Measurements from ENCODE around the gene GNAZ. TPM values are rescaled to one million over a fixed set of nuclear protein-coding genes. Genes with fewer than 3 reads are reported as not detected.

Gene GNAZ
- polyA plus RNA-seq, 1 donor (not counting 4 experiments of a cell fraction or from before 2014, with no cell fraction given), result 0.03 TPM

- FAIRE-seq, result no peak
- Histone ChIP-seq H4K20me1 (ENCODE audit: control insufficient read depth, extremely low read depth, insufficient read depth, low read length) (no peaks in the 10 kb centered on the region), H3K4me3 (ENCODE audit: control insufficient read depth in 2 of 3, extremely low read depth in 1 of 3, insufficient read depth in 2 of 3, low read depth in 1 of 3, low read length in 3 of 3) (no peak overlapping the region), H3K79me2 (ENCODE audit: control insufficient read depth, insufficient read depth, low read length) (no peaks in the 10 kb centered on the region), H3K27me3 (ENCODE audit: control insufficient read depth, extremely low read depth, insufficient read depth, low read length) (no peaks in the 10 kb centered on the region), H3K9me3 (ENCODE audit: control insufficient read depth, low read depth, low read length) (no peaks in the 10 kb centered on the region), H3K36me3 (ENCODE audit: control insufficient read depth in 2 of 2, extremely low read depth in 1 of 2, insufficient read depth in 2 of 2, low read length in 2 of 2) (no peaks in the 10 kb centered on the region), H3K4me1 (ENCODE audit: control insufficient read depth, extremely low read depth, insufficient read depth, low read length) (no peaks in the 10 kb centered on the region), H3K27ac (ENCODE audit: control insufficient read depth, insufficient read depth, low read length) (no peak overlapping the region), H3K9me1 (ENCODE audit: control insufficient read depth, extremely low read depth, insufficient read depth, low read length) (no peaks in the 10 kb centered on the region), H2AFZ (ENCODE audit: control insufficient read depth, low read length) (no peak overlapping the region), H3K4me2 (ENCODE audit: control insufficient read depth, extremely low read depth, insufficient read depth, low read depth, low read length) (no peak overlapping the region), H3K9ac (ENCODE audit: control insufficient read depth, extremely low read depth, insufficient read depth, low read length) (no peak overlapping the region)
- no peak for DNase-seq (ENCODE audit: low read depth, low spot score)
- dilution Hi-C loops (cut with MboI; ENCODE audit: extremely low pct_ligation_motif_present, low sequenced_read_pairs), result no loop called here
- TF ChIP-seq EZH2 (IDR thresholded peaks at IDR 0.05; ENCODE audit: low read length) (no peak), CTCF (optimal IDR thresholded peaks at IDR 0.05 in 1 of 3, IDR thresholded peaks at IDR 0.05 in 1 of 3, conservative IDR thresholded peaks at IDR 0.05 in 1 of 3; ENCODE audit: extremely low read depth in 1 of 3, insufficient read depth in 2 of 3, low read length in 3 of 3) (no peak)
These were observed 14.7 kb upstream of the GNAZ start for GRCh38 chr22:23055449-23056179.

- Histone ChIP-seq H3K9me3 (ENCODE audit: control insufficient read depth, low read depth, low read length) (no peaks in the 10 kb centered on the region), H3K27ac (ENCODE audit: control insufficient read depth, insufficient read depth, low read length) (no peak overlapping the region), H3K9ac (ENCODE audit: control insufficient read depth, extremely low read depth, insufficient read depth, low read length) (no peak overlapping the region), H2AFZ (ENCODE audit: control insufficient read depth, low read length) (no peak overlapping the region), H3K4me2 (ENCODE audit: control insufficient read depth, extremely low read depth, insufficient read depth, low read depth, low read length) (no peak overlapping the region), H3K79me2 (ENCODE audit: control insufficient read depth, insufficient read depth, low read length) (no peaks in the 10 kb centered on the region), H3K4me1 (ENCODE audit: control insufficient read depth, extremely low read depth, insufficient read depth, low read length) (no peaks in the 10 kb centered on the region), H3K4me3 (ENCODE audit: control insufficient read depth in 2 of 3, extremely low read depth in 1 of 3, insufficient read depth in 2 of 3, low read depth in 1 of 3, low read length in 3 of 3) (no peak overlapping the region), H4K20me1 (ENCODE audit: control insufficient read depth, extremely low read depth, insufficient read depth, low read length) (no peaks in the 10 kb centered on the region), H3K27me3 (ENCODE audit: control insufficient read depth, extremely low read depth, insufficient read depth, low read length) (no peaks in the 10 kb centered on the region), H3K9me1 (ENCODE audit: control insufficient read depth, extremely low read depth, insufficient read depth, low read length) (no peaks in the 10 kb centered on the region), H3K36me3 (ENCODE audit: control insufficient read depth in 2 of 2, extremely low read depth in 1 of 2, insufficient read depth in 2 of 2, low read length in 2 of 2) (no peaks in the 10 kb centered on the region)
- TF ChIP-seq CTCF (optimal IDR thresholded peaks at IDR 0.05 in 1 of 3, IDR thresholded peaks at IDR 0.05 in 1 of 3, conservative IDR thresholded peaks at IDR 0.05 in 1 of 3; ENCODE audit: extremely low read depth in 1 of 3, insufficient read depth in 2 of 3, low read length in 3 of 3) (no peak), EZH2 (IDR thresholded peaks at IDR 0.05; ENCODE audit: low read length) (no peak)
- DNase-seq (ENCODE audit: low read depth, low spot score) (no peak), FAIRE-seq (no peak)
- dilution Hi-C loops (cut with MboI; ENCODE audit: extremely low pct_ligation_motif_present, low sequenced_read_pairs), result no loop called here
These were observed 13.0 kb upstream of the GNAZ start for GRCh38 chr22:23057331-23057730.

All from keratinocyte (primary cell).